GM12878 (cell line): ENCODE data around the gene AGTPBP1. TPM values are rescaled to one million over a fixed set of nuclear protein-coding genes. Genes with fewer than 3 reads are reported as not detected.

Source experiments
- ASH2L ChIP-seq: fragments of 300-600, 200-600 bp; sonication (generic); IDR thresholded peaks from 2 replicates; pipeline ENCODE4 v1.6.1; 2017; ENCODE audit warnings: low read depth, mild to moderate bottlenecking, borderline replicate concordance
- BCLAF1 ChIP-seq: fragments of 450-650 bp; IDR thresholded peaks from 2 replicates; pipeline ENCODE4 v1.6.1; 2017; ENCODE audit warnings: antibody characterized with exemption, mild to moderate bottlenecking, moderate library complexity
- EZH2 ChIP-seq: IDR thresholded peaks from 2 replicates; pipeline ENCODE4 v1.6.1; 2012; ENCODE audit warnings: low read depth, mild to moderate bottlenecking, control low read depth, inconsistent platforms, low read length, borderline replicate concordance; ENCODE audit not compliant: control insufficient read depth
- FOXM1 ChIP-seq: IDR thresholded peaks from 2 replicates; pipeline ENCODE4 v1.6.1; 2012; ENCODE audit warnings: low read depth, mild to moderate bottlenecking, inconsistent platforms, low read length, moderate library complexity
- JUNB ChIP-seq: IDR thresholded peaks from 2 replicates; pipeline ENCODE4 v1.6.1; 2016; ENCODE audit warnings: antibody characterized with exemption, mild to moderate bottlenecking
- MAX ChIP-seq: IDR thresholded peaks from 2 replicates; pipeline ENCODE4 v1.6.1; 2012; ENCODE audit warnings: low read depth, low read length, improper control_type of control experiment
- MTA2 ChIP-seq: fragments of 450-650 bp; IDR thresholded peaks from 2 replicates; pipeline ENCODE4 v1.6.1; 2016; ENCODE audit warnings: low read depth, mild to moderate bottlenecking, moderate library complexity
- NFIC ChIP-seq: IDR thresholded peaks from 2 replicates; pipeline ENCODE4 v1.6.1; 2012; ENCODE audit warnings: low read depth, mild to moderate bottlenecking, inconsistent platforms, low read length, moderate library complexity
- RAD21 ChIP-seq: IDR thresholded peaks from 2 replicates; pipeline ENCODE4 v1.6.1; 2011; ENCODE audit warnings: mild to moderate bottlenecking, low read depth, low read length, moderate library complexity; ENCODE audit not compliant: insufficient read depth
- RELB ChIP-seq: fragments of 450-650 bp; IDR thresholded peaks from 2 replicates; pipeline ENCODE4 v1.6.1; 2017; ENCODE audit warnings: low read depth, mild to moderate bottlenecking, moderate library complexity
- SKIL ChIP-seq: fragments of 450-650 bp; IDR thresholded peaks from 2 replicates; pipeline ENCODE4 v1.6.1; 2017; ENCODE audit warnings: mild to moderate bottlenecking, low read depth, inconsistent platforms; ENCODE audit not compliant: poor library complexity, severe bottlenecking
- SMAD5 ChIP-seq: IDR thresholded peaks from 2 replicates; pipeline ENCODE4 v1.6.1; 2016; ENCODE audit warnings: antibody characterized with exemption, low read depth
- SMC3 ChIP-seq: IDR thresholded peaks from 2 replicates; pipeline ENCODE4 v1.6.1; 2011; ENCODE audit warnings: low read length, improper control_type of control experiment, borderline replicate concordance
- ZBTB33 ChIP-seq: fragments of 450-650 bp; IDR thresholded peaks from 2 replicates; pipeline ENCODE4 v1.6.1; 2017; ENCODE audit warnings: mild to moderate bottlenecking
- ZNF687 ChIP-seq: fragments of 450-650 bp; IDR thresholded peaks from 2 replicates; pipeline ENCODE4 v1.6.1; 2017; ENCODE audit warnings: mild to moderate bottlenecking, moderate library complexity
- polyA plus RNA-seq, 11 experiments: library from polyadenylated mRNA; depleted of rRNA in 4 of 11; unstranded in 6 of 11; stranded (reverse) in 5 of 11; fragments of >200 nt; fragmentation: Nextera tagmentation in 4 of 11; fragmentation: Illumina TruSeq in 1 of 11; extraction: Ambion mirVana in 4 of 11; extraction: Trizol in 1 of 11; gene quantifications; 1 replicate in 1 of 11; 2 replicates in 10 of 11; pipeline versions ENCODE4 v1.2.1 to v1.2.3, GENCODE V29; 2011 to 2016; ENCODE audit warnings: inconsistent platforms in 2 of 11, missing spikeins in 2 of 11, low read depth in 1 of 11
- total RNA-seq, 4 experiments: library from RNA; depleted of rRNA in 3 of 4; stranded (reverse); fragments of >200 nt in 3 of 4; fragmentation: Illumina TruSeq in 1 of 4; extraction: Trizol in 1 of 4; gene quantifications; 2 replicates each; pipeline versions ENCODE4 v1.2.1 to v1.2.3, GENCODE V29; 2013 to 2021

AGTPBP1 gene
- total and polyA plus RNA-seq, 10 of the 15 experiments (the other 5 are each of a cell fraction or from before 2014, with no cell fraction given): 6.1 to 35.2 (median 20.0) TPM

GRCh38 chr9:85610074-85610860 lies 131.5 kb downstream of the AGTPBP1 start (continued):
- TF ChIP-seq BCLAF1 (no peak), NFIC (no peak), ASH2L (no peak), FOXM1 (0 out of 2 replicates have a peak, but pooled peaks have one; percentile 39), EZH2 (no peak), SMC3 (peak; percentile 61; the same call in 1 of the 2 replicates), ZNF687 (no peak), MTA2 (no peak), RAD21 (peak; percentile 87), ZBTB33 (no peak), SMAD5 (no peak), MAX (no peak), SKIL (peak; percentile 35), RELB (no peak), JUNB (no peak)
